Uterus (tissue), 4 donors: ENCODE results near the gene IDI2. TPM values are rescaled to one million over a fixed set of nuclear protein-coding genes. Genes with fewer than 3 reads are reported as not detected.
A peak's percentile ranks its signal among the peaks of the same experiment; 100 is the strongest.

ENCODE experiments used
- DNase-seq, 2 donors: peaks; one replicate each; pipeline ENCODE4 v3.0.0-alpha.2; 2019 to 2020
- H3K27ac ChIP-seq, 2 donors: fragments of 200-600 bp; sonication (generic); 1 replicate in 1 of 2; 2 replicates in 1 of 2; pipeline ENCODE4 v1.5.1; 2016 to 2018
- H3K27me3 ChIP-seq, 2 donors: fragments of 200-600 bp; sonication (generic); one replicate each; pipeline ENCODE4 v1.5.1; 2018 to 2019; ENCODE audit warnings: control low read depth in 1 of 2
- H3K36me3 ChIP-seq, 2 donors: fragments of 200-600 bp; sonication (generic); one replicate each; pipeline ENCODE4 v1.5.1; 2019; ENCODE audit warnings: control low read depth in 1 of 2
- H3K4me1 ChIP-seq, 2 donors: fragments of 200-600 bp; sonication (generic); one replicate each; pipeline ENCODE4 v1.5.1; 2018 to 2019; ENCODE audit warnings: control low read depth in 1 of 2
- H3K4me3 ChIP-seq, 2 donors: fragments of 200-600 bp; sonication (generic); 1 replicate in 1 of 2; 2 replicates in 1 of 2; pipeline ENCODE4 v1.5.1; 2018 to 2019; ENCODE audit warnings: mild to moderate bottlenecking in 1 of 2
- H3K9me3 ChIP-seq, 2 donors: fragments of 200-600 bp; sonication (generic); one replicate each; pipeline ENCODE4 v1.5.1; 2019; ENCODE audit warnings: control low read depth in 1 of 2
- POLR2A ChIP-seq, 2 donors: fragments of 450-650 bp; IDR thresholded peaks; one replicate each; pipeline ENCODE4 v1.6.1; 2016; ENCODE audit warnings: antibody characterized with exemption in 2 of 2, mild to moderate bottlenecking in 1 of 2, moderate library complexity in 1 of 2
- intact Hi-C: fragments of 100-400 bp; cut with DNase I; formaldehyde crosslinking; loops from one replicate; pipeline ENCODE4 v1.15.1; 2023; ENCODE audit warnings: low total_unique reads
- total RNA-seq, 4 donors: library from RNA; depleted of rRNA in 3 of 4; stranded (reverse); fragments of >200 nt in 3 of 4; gene quantifications; one replicate each; pipeline versions ENCODE4 v1.1.0 to v1.2.4, GENCODE V29; 2014 to 2023
- TF ChIP-seq, protein P1 (sequence below), 4 experiments: fragments of 200-600 bp in 2 of 4; fragments of 450-650 bp in 2 of 4; sonication (generic) in 2 of 4; IDR thresholded peaks; one replicate each; pipeline ENCODE4 v1.5.1; 2016 to 2019; ENCODE audit warnings: antibody characterized with exemption in 4 of 4, mild to moderate bottlenecking in 2 of 4, moderate library complexity in 1 of 4
- donor health status: DM: yes; HTN: yes; CAD: no.

The IDI2 gene
- total RNA-seq, 4 donors from 2014 or later, result not detected

DNA sequence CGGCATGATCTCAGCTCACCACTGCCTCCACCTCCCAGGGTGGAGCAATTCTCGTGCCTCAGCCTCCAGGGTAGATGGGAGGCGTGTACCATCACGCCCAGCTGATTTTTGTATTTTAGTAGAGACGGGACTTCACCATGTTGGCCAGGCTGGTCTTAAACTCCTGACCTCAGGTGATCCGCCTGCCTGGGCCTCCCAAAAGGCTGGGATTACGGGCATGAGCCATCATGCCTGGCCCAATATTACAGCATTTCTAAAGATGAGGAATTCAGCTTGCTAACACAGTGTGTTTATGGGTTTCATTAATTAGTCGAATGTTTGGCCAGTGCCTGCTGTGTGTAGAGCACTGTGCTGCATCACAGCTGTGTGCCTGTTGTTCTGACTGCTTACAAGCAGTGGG lies 34.2 kb upstream of the IDI2 start:
- H3K27ac ChIP-seq, result no peak overlapping the region
- peaks cover 0 to 7% of the 10 kb centered on the region in 2 donors for H3K4me1 ChIP-seq
- no peaks in the 10 kb centered on the region for H3K36me3 ChIP-seq
- H3K9me3 ChIP-seq, result no peaks in the 10 kb centered on the region
- H3K27me3 ChIP-seq, result no peaks in the 10 kb centered on the region
- DNase-seq, result no peak
- TF ChIP-seq POLR2A (IDR thresholded peaks at IDR 0.05), result no peak
- TF ChIP-seq, protein P1, sequence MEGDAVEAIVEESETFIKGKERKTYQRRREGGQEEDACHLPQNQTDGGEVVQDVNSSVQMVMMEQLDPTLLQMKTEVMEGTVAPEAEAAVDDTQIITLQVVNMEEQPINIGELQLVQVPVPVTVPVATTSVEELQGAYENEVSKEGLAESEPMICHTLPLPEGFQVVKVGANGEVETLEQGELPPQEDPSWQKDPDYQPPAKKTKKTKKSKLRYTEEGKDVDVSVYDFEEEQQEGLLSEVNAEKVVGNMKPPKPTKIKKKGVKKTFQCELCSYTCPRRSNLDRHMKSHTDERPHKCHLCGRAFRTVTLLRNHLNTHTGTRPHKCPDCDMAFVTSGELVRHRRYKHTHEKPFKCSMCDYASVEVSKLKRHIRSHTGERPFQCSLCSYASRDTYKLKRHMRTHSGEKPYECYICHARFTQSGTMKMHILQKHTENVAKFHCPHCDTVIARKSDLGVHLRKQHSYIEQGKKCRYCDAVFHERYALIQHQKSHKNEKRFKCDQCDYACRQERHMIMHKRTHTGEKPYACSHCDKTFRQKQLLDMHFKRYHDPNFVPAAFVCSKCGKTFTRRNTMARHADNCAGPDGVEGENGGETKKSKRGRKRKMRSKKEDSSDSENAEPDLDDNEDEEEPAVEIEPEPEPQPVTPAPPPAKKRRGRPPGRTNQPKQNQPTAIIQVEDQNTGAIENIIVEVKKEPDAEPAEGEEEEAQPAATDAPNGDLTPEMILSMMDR (IDR thresholded peaks at IDR 0.05), result no peak
- H3K4me3 ChIP-seq, result no peak overlapping the region
- intact Hi-C loops, result loop anchor here (10.0 kb wide), 1 partner anchor 75 kb away; the partner anchor contains the start of gene GTPBP4

GRCh38 chr10:1058017-1058416 lies 32.4 kb upstream of the IDI2 start:
- Histone ChIP-seq H3K27ac (no peak overlapping the region), H3K4me3 (no peak overlapping the region), H3K27me3 (no peaks in the 10 kb centered on the region), H3K9me3 (no peaks in the 10 kb centered on the region), H3K36me3 (no peaks in the 10 kb centered on the region), H3K4me1 (peaks cover 0 to 7% of the 10 kb centered on the region in 2 donors)
- TF ChIP-seq, protein P1 (IDR thresholded peaks at IDR 0.05), result no peak
- TF ChIP-seq POLR2A (IDR thresholded peaks at IDR 0.05), result no peak
- intact Hi-C loops, result loop anchor here (10.0 kb wide), 1 partner anchor 73 kb away; the partner anchor contains the start of gene GTPBP4
- no peak for DNase-seq

DNA sequence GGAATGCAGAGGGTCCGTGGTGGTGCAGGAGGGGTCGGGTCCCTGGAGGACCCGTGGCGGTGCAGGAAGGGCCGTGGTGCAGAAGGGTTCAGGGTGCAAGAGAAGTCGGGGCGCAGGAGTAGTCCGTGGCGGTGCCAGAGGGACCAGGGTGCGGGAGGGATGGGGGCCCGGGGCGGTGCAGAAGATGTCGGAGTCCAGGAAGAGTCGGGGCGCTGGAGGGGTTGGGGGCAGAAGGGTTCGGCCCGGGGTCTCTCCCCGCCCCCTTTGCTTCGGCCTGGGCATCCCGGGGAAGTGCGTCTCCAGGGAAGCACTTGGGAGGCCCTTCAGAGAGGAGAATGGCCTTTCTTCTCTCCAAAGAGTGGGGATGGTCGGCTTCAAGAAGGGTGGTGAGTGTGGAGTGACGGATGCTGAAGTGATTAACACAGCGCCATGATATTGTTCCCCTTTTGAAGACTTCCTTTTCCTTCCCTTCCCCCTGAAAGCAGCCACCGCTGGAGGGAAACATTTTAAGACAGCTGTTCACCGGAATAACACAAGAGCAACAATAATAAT lies 31.5 kb upstream of the IDI2 start:
- Histone ChIP-seq H3K27ac (peak overlapping the region; percentile 97 to 98), H3K4me3 (peak overlapping the region; percentile 88 to 99), H3K9me3 (no peaks in the 10 kb centered on the region), H3K4me1 (peaks cover 0 to 7% of the 10 kb centered on the region in 2 donors), H3K27me3 (no peaks in the 10 kb centered on the region), H3K36me3 (no peaks in the 10 kb centered on the region)
- TF ChIP-seq POLR2A (IDR thresholded peaks at IDR 0.05), result no peak
- TF ChIP-seq, protein P1 (IDR thresholded peaks at IDR 0.05), result no peak
- DNase-seq, result no peak
- intact Hi-C loops, result loop anchor here (10.0 kb wide), 1 partner anchor 72 kb away; the partner anchor contains the start of gene GTPBP4

DNA sequence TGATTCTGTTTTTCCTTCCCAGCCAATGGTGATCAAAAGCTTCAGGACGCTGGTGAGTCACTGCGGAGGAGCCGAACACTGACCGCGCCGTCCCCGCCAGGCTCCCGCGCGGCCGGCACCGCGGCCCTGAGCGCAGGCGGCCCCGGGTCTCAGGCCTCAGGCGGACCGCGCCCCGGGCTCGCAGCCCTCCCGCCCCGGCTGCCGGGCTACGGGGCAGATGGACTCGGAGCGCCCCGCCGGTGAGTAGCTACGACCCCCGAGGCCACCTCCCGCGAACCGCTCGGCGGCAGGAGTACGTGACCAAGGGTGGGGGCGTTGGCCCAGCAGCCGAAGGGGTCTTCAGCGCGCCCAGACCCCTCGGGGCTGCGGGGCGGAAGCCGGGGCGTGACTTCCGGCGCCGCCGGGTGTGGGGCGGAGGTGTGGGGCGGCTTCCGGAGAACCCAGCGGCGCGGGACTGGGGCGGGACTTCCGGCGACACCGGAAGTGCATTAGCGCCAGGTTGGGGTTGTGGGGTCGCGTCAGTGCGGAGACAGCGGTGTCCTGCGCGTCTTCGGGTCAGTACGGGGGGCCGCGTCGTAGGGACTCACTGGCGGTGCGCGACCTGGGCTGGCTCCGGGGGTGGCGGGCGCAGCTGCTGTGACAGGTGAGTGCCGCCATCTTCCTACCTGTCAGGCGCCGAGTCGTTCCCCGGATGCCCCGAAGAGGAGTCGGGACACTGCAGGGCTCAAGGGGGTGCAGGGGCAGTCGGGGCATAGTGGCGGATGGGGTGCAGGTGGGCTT lies 30.9 kb upstream of the IDI2 start, which contains the start of gene WDR37:
Gene WDR37 (plus strand): TSS at position 60 of the 780 bp plus-strand sequence. CDS start 15,771 bp downstream, outside the sequence.
- no peaks in the 10 kb centered on the region for H3K27me3 ChIP-seq
- no peaks in the 10 kb centered on the region for H3K9me3 ChIP-seq
- H3K4me3 ChIP-seq, result peak within 1 kb of the TSS; percentile 88 to 99
- no peaks in the 10 kb centered on the region for H3K36me3 ChIP-seq
- DNase-seq, result peak; percentile 80 to 86
- peaks cover 0 to 7% of the 10 kb centered on the region in 2 donors for H3K4me1 ChIP-seq
- TF ChIP-seq, protein P1 (IDR thresholded peaks at IDR 0.05), result peak in 1 of 4 experiments; percentile 28
- peak; percentile 36 to 76 for TF ChIP-seq POLR2A (IDR thresholded peaks at IDR 0.05)
- H3K27ac ChIP-seq, result peak within 1 kb of the TSS; percentile 97 to 98
- intact Hi-C loops, result loop anchor here (10.0 kb wide), 1 partner anchor 72 kb away; the partner anchor contains the start of gene GTPBP4

DNA sequence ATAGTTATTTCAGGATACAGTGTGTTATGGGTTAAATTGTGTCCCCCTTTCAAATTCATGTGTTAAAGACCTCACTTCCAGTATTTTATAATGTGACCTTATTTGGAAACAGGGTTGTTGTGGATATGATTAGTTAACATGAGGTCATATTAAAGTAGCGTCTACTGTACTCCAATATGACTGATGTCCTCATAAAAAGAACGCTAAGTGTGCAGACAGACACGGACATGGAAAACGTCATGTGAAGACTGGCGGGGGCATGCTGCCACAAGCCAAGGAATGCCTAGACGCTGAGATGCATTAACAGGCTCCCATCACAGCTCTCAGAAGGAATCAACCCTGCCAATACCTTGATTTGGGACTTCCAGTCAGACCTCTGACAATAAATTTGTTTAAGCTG lies 29.0 kb upstream of the IDI2 start:
- no peak for DNase-seq
- TF ChIP-seq POLR2A (IDR thresholded peaks at IDR 0.05), result no peak
- TF ChIP-seq, protein P1 (IDR thresholded peaks at IDR 0.05), result no peak
- no peak overlapping the region for H3K4me3 ChIP-seq
- intact Hi-C loops, result loop anchor here (10.0 kb wide), 1 partner anchor 70 kb away; the partner anchor contains the start of gene GTPBP4
- no peaks in the 10 kb centered on the region for H3K36me3 ChIP-seq
- no peaks in the 10 kb centered on the region for H3K27me3 ChIP-seq
- H3K27ac ChIP-seq, result no peak overlapping the region
- peaks cover 0 to 7% of the 10 kb centered on the region in 2 donors for H3K4me1 ChIP-seq
- H3K9me3 ChIP-seq, result no peaks in the 10 kb centered on the region
